Body of pancreas (tissue), 4 donors: ENCODE measurements around the gene MMP17.

Experiments
- POLR2A ChIP-seq, 3 donors: fragments of 450-650 bp; IDR thresholded peaks; one replicate each; pipeline ENCODE4 v1.6.1; 2016; ENCODE audit warnings: antibody characterized with exemption in 3 of 3, mild to moderate bottlenecking in 2 of 3
- TF ChIP-seq, protein P1 (sequence below), 7 experiments: fragments of 450-650 bp in 4 of 7; fragments of 200-600 bp in 3 of 7; sonication (generic) in 3 of 7; IDR thresholded peaks; one replicate each; pipeline ENCODE4 v1.5.1; 2016 to 2019; ENCODE audit warnings: antibody characterized with exemption in 7 of 7

DNA sequence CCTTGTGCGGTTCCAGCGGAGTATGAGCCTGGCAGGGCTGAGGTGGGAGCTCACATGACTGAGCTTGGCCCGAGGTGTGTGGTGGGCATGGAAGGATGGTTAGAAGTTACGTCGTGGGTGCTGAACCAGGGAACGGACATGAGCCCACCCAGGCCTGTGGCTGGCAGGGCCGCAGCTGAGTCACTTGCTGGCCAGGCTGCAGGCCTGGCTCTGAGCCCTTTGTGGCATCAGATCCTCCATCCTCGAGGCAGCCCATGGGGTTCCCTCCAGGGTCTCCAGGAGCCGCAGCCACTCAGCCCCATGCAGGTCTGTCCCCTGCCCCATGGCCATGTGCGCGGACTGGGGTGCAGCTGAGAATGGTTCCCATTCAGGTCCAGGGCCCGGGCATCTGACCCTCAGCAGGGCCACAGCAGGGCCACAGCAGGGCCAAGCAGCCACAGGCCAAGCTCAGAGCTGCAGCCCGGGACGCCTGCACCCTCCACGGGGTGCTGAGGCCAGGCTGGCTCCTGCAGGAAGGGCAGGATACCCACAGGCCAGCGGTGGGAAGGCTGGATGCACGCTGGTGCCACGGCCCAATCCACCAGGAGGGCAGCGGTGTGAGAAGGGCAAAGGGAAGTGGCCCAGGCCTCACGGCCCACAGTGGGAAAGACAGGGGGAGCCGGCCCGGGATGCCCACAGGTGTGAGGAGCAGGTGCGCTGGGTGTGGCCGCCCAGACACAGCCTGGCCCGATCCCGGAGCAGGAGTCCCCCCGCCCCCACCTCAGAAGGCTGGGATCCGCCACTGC is 39.9 kb downstream of the MMP17 start:
- no peak for TF ChIP-seq POLR2A (IDR thresholded peaks at IDR 0.05)
- TF ChIP-seq, protein P1, sequence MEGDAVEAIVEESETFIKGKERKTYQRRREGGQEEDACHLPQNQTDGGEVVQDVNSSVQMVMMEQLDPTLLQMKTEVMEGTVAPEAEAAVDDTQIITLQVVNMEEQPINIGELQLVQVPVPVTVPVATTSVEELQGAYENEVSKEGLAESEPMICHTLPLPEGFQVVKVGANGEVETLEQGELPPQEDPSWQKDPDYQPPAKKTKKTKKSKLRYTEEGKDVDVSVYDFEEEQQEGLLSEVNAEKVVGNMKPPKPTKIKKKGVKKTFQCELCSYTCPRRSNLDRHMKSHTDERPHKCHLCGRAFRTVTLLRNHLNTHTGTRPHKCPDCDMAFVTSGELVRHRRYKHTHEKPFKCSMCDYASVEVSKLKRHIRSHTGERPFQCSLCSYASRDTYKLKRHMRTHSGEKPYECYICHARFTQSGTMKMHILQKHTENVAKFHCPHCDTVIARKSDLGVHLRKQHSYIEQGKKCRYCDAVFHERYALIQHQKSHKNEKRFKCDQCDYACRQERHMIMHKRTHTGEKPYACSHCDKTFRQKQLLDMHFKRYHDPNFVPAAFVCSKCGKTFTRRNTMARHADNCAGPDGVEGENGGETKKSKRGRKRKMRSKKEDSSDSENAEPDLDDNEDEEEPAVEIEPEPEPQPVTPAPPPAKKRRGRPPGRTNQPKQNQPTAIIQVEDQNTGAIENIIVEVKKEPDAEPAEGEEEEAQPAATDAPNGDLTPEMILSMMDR (IDR thresholded peaks at IDR 0.05): no peak
